ACHN (cell line): ENCODE data around the gene MSANTD4.
"Not testable (repeated sequence)": the region's sequence is repeated elsewhere in the genome, so short reads cannot be mapped to it uniquely, and the experiment has no call there.

Source experiments
- DNase-seq: peaks from one replicate; pipeline ENCODE4 v3.0.0-alpha.2; 2015
- in situ Hi-C: cut with HindIII; loops from 2 replicates; pipeline ENCODE4 v1.10.0; 2017; ENCODE audit warnings: low sequenced_read_pairs, low pct_ligation_motif_present, low pct_unique_long_range_greater_than_20kb

Gene MSANTD4

GRCh38 chr11:106017093-106017492, 4.9 kb downstream of the MSANTD4 start:
- in situ Hi-C loops = no loop called here
- no peak for DNase-seq

- DNase-seq = no peak
- in situ Hi-C loops = no loop called here
Observed at GRCh38 chr11:106015066-106015465, 7.0 kb downstream of the MSANTD4 start.

GRCh38 chr11:106014620-106015019, 7.4 kb downstream of the MSANTD4 start:
- in situ Hi-C loops = no loop called here
- DNase-seq = no peak

GRCh38 chr11:106014035-106014434, 8.0 kb downstream of the MSANTD4 start:
- DNase-seq = no peak
- in situ Hi-C loops = no loop called here

GRCh38 chr11:106012744-106013143, 9.3 kb downstream of the MSANTD4 start:
- in situ Hi-C loops = no loop called here
- no peak for DNase-seq

- in situ Hi-C loops = no loop called here
- DNase-seq = no peak
Observed at GRCh38 chr11:106011481-106011880, 10.6 kb downstream of the MSANTD4 start.

- DNase-seq, in situ Hi-C loops: not testable (repeated sequence)
Observed at GRCh38 chr11:106003094-106003493, 18.9 kb downstream of the MSANTD4 start.

- DNase-seq = no peak
- in situ Hi-C loops = no loop called here
Observed at GRCh38 chr11:106001304-106002012, 20.6 kb downstream of the MSANTD4 start.

- in situ Hi-C loops = no loop called here
- DNase-seq = no peak
Observed at GRCh38 chr11:105991888-105992287, 30.2 kb downstream of the MSANTD4 start.

- in situ Hi-C loops = no loop called here
Observed at GRCh38 chr11:105989124-105989523, 32.9 kb downstream of the MSANTD4 start.

GRCh38 chr11:105988197-105988596, 33.8 kb downstream of the MSANTD4 start:
- in situ Hi-C loops = no loop called here
- DNase-seq = no peak

More at GRCh38 chr11:105989124-105989523, 32.9 kb downstream of the MSANTD4 start:
- DNase-seq = no peak

- peak; percentile 27 for DNase-seq
- in situ Hi-C loops = no loop called here
Observed at GRCh38 chr11:105986554-105986953, 35.5 kb downstream of the MSANTD4 start.

- DNase-seq = no peak
- in situ Hi-C loops = no loop called here
Observed at GRCh38 chr11:105979997-105980703, 41.9 kb downstream of the MSANTD4 start.

- DNase-seq = no peak
- in situ Hi-C loops = no loop called here
Observed at GRCh38 chr11:105975128-105975527, 46.9 kb downstream of the MSANTD4 start.

GRCh38 chr11:105969756-105970155, 52.3 kb downstream of the MSANTD4 start:
- DNase-seq = no peak
- in situ Hi-C loops = no loop called here

GRCh38 chr11:105968021-105968697, 53.9 kb downstream of the MSANTD4 start:
- in situ Hi-C loops = no loop called here
- peak; percentile 65 for DNase-seq

- in situ Hi-C loops = no loop called here
- DNase-seq = no peak
Observed at GRCh38 chr11:105960252-105961245, 61.5 kb downstream of the MSANTD4 start.
